Activated naive CD4-positive, alpha-beta T cell treated with anti-CD3 and anti-CD28 coated beads, Interleukin-2, amount 50 U/mL, for 72 hours (primary cell): ENCODE data around the gene RAB17. TPM values are rescaled to one million over a fixed set of nuclear protein-coding genes. Genes with fewer than 3 reads are reported as not detected.

Experiments used
- ATAC-seq, 2 donors: fragments of 150-1000 bp; cut with Tn5 transposase; 2 replicates each; pipeline ENCODE4 v1.10.0; 2021; ENCODE audit warnings: mild to moderate bottlenecking in 2 of 2, moderate library complexity in 2 of 2
- DNase-seq, 2 donors: peaks; one replicate each; pipeline ENCODE4 v3.0.0; 2021 to 2022; ENCODE audit warnings: low spot score in 2 of 2
- H3K27ac Mint-ChIP-seq, 2 donors: one replicate each; pipeline ENCODE4 v1.8.0; 2022; ENCODE audit warnings: mild to moderate bottlenecking in 2 of 2, mixed read lengths in 2 of 2
- H3K36me3 Mint-ChIP-seq, 2 donors: one replicate each; pipeline ENCODE4 v1.8.0; 2022; ENCODE audit warnings: mixed read lengths in 2 of 2
- H3K9me3 Mint-ChIP-seq, 2 donors: one replicate each; pipeline ENCODE4 v1.8.0; 2022; ENCODE audit warnings: mixed read lengths in 2 of 2
- total RNA-seq, 2 donors: library from RNA; stranded (reverse); gene quantifications; one replicate each; pipeline ENCODE4 v1.2.3, GENCODE V29; 2022

The RAB17 gene
- total RNA-seq, 2 donors from 2014 or later, result 0.88 TPM; not detected in 1

GRCh38 chr2:237574894-237575868, 15.4 kb downstream of the RAB17 start:
- DNase-seq (no peak), ATAC-seq (no peak)
- H3K27ac Mint-ChIP-seq, result no peak overlapping the region
- H3K36me3 Mint-ChIP-seq, result no peaks in the 10 kb centered on the region
- H3K9me3 Mint-ChIP-seq, result no peaks in the 10 kb centered on the region

GRCh38 chr2:237574467-237574866, 16.1 kb downstream of the RAB17 start:
- no peaks in the 10 kb centered on the region for H3K36me3 Mint-ChIP-seq
- no peak overlapping the region for H3K27ac Mint-ChIP-seq
- no peak for ATAC-seq
- H3K9me3 Mint-ChIP-seq, result no peaks in the 10 kb centered on the region
- DNase-seq, result no peak

GRCh38 chr2:237573721-237574415, 16.7 kb downstream of the RAB17 start:
- Mint-ChIP-seq H3K9me3 (no peaks in the 10 kb centered on the region), H3K27ac (no peak overlapping the region), H3K36me3 (no peaks in the 10 kb centered on the region)
- ATAC-seq (no peak), DNase-seq (no peak)

GRCh38 chr2:237572742-237573101, 17.8 kb downstream of the RAB17 start:
- ATAC-seq, result no peak
- H3K9me3 Mint-ChIP-seq, result no peaks in the 10 kb centered on the region
- H3K36me3 Mint-ChIP-seq, result no peaks in the 10 kb centered on the region
- DNase-seq, result no peak
- no peak overlapping the region for H3K27ac Mint-ChIP-seq

- H3K27ac Mint-ChIP-seq, result no peak overlapping the region
- ATAC-seq, result peak; percentile 98 to 99
- peak; percentile 77 to 95 for DNase-seq
- no peaks in the 10 kb centered on the region for H3K9me3 Mint-ChIP-seq
- H3K36me3 Mint-ChIP-seq, result no peaks in the 10 kb centered on the region
Observed at GRCh38 chr2:237572021-237572741, 18.4 kb downstream of the RAB17 start.

GRCh38 chr2:237571551-237571950, 19.0 kb downstream of the RAB17 start:
- Mint-ChIP-seq H3K27ac (no peak overlapping the region), H3K9me3 (no peaks in the 10 kb centered on the region), H3K36me3 (no peaks in the 10 kb centered on the region)
- ATAC-seq (peak in 1 of 2 donors; percentile 26), DNase-seq (no peak)

- no peaks in the 10 kb centered on the region for H3K36me3 Mint-ChIP-seq
- no peaks in the 10 kb centered on the region for H3K9me3 Mint-ChIP-seq
- no peak overlapping the region for H3K27ac Mint-ChIP-seq
- ATAC-seq, result no peak
- DNase-seq, result no peak
Observed at GRCh38 chr2:237570776-237571335, 19.7 kb downstream of the RAB17 start.

GRCh38 chr2:237569896-237570295, 20.6 kb downstream of the RAB17 start:
- DNase-seq, result no peak
- ATAC-seq, result no peak
- Mint-ChIP-seq H3K36me3 (no peaks in the 10 kb centered on the region), H3K27ac (no peak overlapping the region), H3K9me3 (no peaks in the 10 kb centered on the region)

GRCh38 chr2:237569041-237569440, 21.5 kb downstream of the RAB17 start:
- Mint-ChIP-seq H3K27ac (peak overlapping the region in 1 of 2 donors; percentile 47), H3K36me3 (no peaks in the 10 kb centered on the region), H3K9me3 (no peaks in the 10 kb centered on the region)
- ATAC-seq (no peak), DNase-seq (no peak)

GRCh38 chr2:237568121-237568660, 22.3 kb downstream of the RAB17 start:
- H3K36me3 Mint-ChIP-seq, result no peaks in the 10 kb centered on the region
- DNase-seq (peak in 1 of 2 donors; percentile 18), ATAC-seq (no peak)
- no peaks in the 10 kb centered on the region for H3K9me3 Mint-ChIP-seq
- H3K27ac Mint-ChIP-seq, result no peak overlapping the region

GRCh38 chr2:237567276-237568029, 23.1 kb downstream of the RAB17 start:
- Mint-ChIP-seq H3K9me3 (no peaks in the 10 kb centered on the region), H3K36me3 (no peaks in the 10 kb centered on the region), H3K27ac (no peak overlapping the region)
- DNase-seq, result peak in 1 of 2 donors; percentile 45
- ATAC-seq, result no peak

- no peak for DNase-seq
- ATAC-seq, result no peak
- H3K36me3 Mint-ChIP-seq, result no peaks in the 10 kb centered on the region
- no peak within 1 kb of the TSS for H3K27ac Mint-ChIP-seq
- no peaks in the 10 kb centered on the region for H3K9me3 Mint-ChIP-seq
Observed at GRCh38 chr2:237566401-237567235, 23.9 kb downstream of the RAB17 start, which contains the start of gene PRLH. PRLH (plus strand) TSS chr2:237566574; CDS start chr2:237566574, 0 bp downstream.

- ATAC-seq, result no peak
- Mint-ChIP-seq H3K36me3 (no peaks in the 10 kb centered on the region), H3K27ac (no peak overlapping the region), H3K9me3 (no peaks in the 10 kb centered on the region)
- DNase-seq, result no peak
Observed at GRCh38 chr2:237565974-237566373, 24.6 kb downstream of the RAB17 start.

- no peak overlapping the region for H3K27ac Mint-ChIP-seq
- ATAC-seq, result no peak
- no peaks in the 10 kb centered on the region for H3K9me3 Mint-ChIP-seq
- H3K36me3 Mint-ChIP-seq, result no peaks in the 10 kb centered on the region
- DNase-seq, result peak in 1 of 2 donors; percentile 25
Observed at GRCh38 chr2:237564526-237565131, 25.9 kb downstream of the RAB17 start.

- ATAC-seq, result no peak
- no peak for DNase-seq
- H3K27ac Mint-ChIP-seq, result no peak overlapping the region
- no peaks in the 10 kb centered on the region for H3K36me3 Mint-ChIP-seq
- H3K9me3 Mint-ChIP-seq, result no peaks in the 10 kb centered on the region
Observed at GRCh38 chr2:237563816-237564215, 26.7 kb downstream of the RAB17 start.
